ENCODE results near the gene CLDN7.

The CLDN7 gene

DNA sequence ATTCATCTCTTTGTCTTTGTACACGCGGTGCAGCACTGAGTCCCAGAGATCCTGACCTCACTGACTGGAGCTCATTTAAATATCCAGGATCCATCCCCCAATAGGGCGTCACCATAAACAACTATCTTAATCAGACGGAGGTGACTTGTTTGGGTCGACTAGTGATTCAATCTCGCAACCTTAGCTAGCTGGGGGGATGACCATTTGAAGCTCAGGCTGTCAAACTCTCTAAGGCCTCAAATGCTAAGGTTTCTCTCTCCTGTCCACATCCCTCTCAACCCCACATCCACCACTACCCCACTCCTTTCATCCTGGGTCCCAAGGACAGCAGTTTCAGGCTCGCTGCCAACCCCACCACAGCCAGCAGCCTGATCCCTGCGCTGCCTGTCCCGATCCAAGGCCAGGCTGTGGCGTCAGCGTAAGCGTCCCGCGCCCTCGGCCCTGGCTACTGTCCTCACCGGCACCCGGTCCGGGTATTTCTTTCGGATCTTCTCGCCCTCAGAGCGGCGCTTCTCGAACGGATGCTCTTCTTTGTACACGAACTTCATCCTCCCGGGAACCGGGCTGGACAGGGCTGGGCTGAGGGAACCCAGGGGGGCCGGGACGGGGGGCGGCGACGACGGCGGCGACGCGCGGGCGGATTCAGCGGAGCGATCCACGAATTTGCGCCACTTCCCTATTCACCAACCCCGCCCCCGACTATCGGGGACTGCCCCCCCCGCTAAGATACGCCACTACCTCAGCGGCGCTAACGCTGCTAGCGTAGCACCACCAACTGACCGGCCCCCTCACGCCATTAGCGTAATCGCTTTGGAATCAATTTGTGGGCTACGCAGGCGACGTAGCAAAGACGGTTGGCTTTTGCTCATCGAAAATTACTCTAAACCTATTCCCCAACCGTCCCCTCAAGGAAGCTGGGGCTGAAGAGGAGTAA, 20.2 kb downstream of the CLDN7 start, which contains the start of gene GABARAP:
Gene GABARAP, minus strand, starts transcription at position 667 of the 934 bp plus-strand sequence. Its CDS starts 119 bp downstream, at position 548.
- Histone ChIP-seq H3K4me1 (ENCODE audit: insufficient read depth, low read length, severe bottlenecking) (peaks cover 32% of the 10 kb centered on the region), H4K20me1 (ENCODE audit: insufficient read depth, low read length) (no peaks in the 10 kb centered on the region), H3K9me3 (ENCODE audit: low read length) (no peaks in the 10 kb centered on the region), H3F3A (ENCODE audit: insufficient read depth, low read length) (0 out of 2 replicates have a peak, but pooled peaks cover 10% of the 10 kb centered on the region), H3K27ac (ENCODE audit: low read depth, low read length, poor library complexity, severe bottlenecking) (peak within 1 kb of the TSS; percentile 80), H3K9me2 (ENCODE audit: low read depth, low read length) (no peaks in the 10 kb centered on the region), H3K27me3 (ENCODE audit: insufficient read depth, low read length) (no peaks in the 10 kb centered on the region), H2AFZ (ENCODE audit: low read length) (no peak within 1 kb of the TSS), H3K79me2 (ENCODE audit: insufficient read depth, low read length) (peaks cover 7% of the 10 kb centered on the region; the same call in 1 of the 2 replicates), H3K36me3 (ENCODE audit: insufficient read depth, low read length) (peaks cover 52% of the 10 kb centered on the region), H3K4me2 (ENCODE audit: low read length) (peak within 1 kb of the TSS; percentile 94), H3K9ac (ENCODE audit: low read length) (peak within 1 kb of the TSS; percentile 98), H3K4me3 (ENCODE audit: low read depth, low read length, poor library complexity, severe bottlenecking) (peak within 1 kb of the TSS; percentile 98)
- TF ChIP-seq EZH2 (IDR thresholded peaks at IDR 0.05; ENCODE audit: borderline replicate concordance, low read length) (no peak), CTCF (IDR thresholded peaks at IDR 0.05; ENCODE audit: low read length) (no peak)

DNA sequence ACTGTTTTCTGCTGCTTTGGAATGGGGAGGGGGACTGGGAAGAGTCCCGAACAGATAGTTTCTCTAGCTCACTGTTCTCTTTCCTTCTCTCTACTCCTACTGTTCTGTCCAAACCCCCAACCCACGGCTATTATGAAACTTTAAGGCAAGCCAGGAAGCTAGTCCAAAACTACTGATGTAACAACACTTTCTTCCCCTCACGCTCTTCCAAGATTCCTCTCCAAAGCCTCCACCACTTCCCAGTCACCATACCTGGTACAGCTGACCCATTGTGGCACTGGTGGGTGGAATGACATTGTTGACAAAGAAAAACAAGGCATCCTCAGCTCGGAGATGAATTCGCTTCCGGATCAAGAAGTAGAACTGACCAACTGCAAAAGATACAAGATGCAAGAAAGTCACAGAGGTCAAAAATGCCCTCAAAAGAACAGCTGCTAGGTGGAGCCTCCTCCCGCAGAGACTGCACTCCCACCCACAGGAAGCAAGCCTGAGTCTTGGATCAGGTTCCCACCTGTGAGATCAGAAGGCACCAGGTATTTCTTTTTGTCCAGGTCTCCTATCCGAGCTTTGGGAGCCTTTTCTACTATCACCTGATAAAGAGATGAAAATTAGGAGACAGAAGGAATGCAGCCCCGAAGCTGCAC, 21.1 kb downstream of the CLDN7 start:
- Histone ChIP-seq H3K79me2 (ENCODE audit: insufficient read depth, low read length) (peaks cover 7% of the 10 kb centered on the region; the same call in 1 of the 2 replicates), H3K9ac (ENCODE audit: low read length) (peak overlapping the region; percentile 98), H3K27ac (ENCODE audit: low read depth, low read length, poor library complexity, severe bottlenecking) (peak overlapping the region; percentile 80), H3K4me1 (ENCODE audit: insufficient read depth, low read length, severe bottlenecking) (peaks cover 39% of the 10 kb centered on the region), H3K4me3 (ENCODE audit: low read depth, low read length, poor library complexity, severe bottlenecking) (peak overlapping the region; percentile 98), H3F3A (ENCODE audit: insufficient read depth, low read length) (0 out of 2 replicates have a peak, but pooled peaks cover 10% of the 10 kb centered on the region), H3K9me2 (ENCODE audit: low read depth, low read length) (no peaks in the 10 kb centered on the region), H3K36me3 (ENCODE audit: insufficient read depth, low read length) (peaks cover 52% of the 10 kb centered on the region), H3K9me3 (ENCODE audit: low read length) (no peaks in the 10 kb centered on the region), H3K27me3 (ENCODE audit: insufficient read depth, low read length) (no peaks in the 10 kb centered on the region), H2AFZ (ENCODE audit: low read length) (no peak overlapping the region), H3K4me2 (ENCODE audit: low read length) (peak overlapping the region; percentile 94), H4K20me1 (ENCODE audit: insufficient read depth, low read length) (no peaks in the 10 kb centered on the region)
- TF ChIP-seq EZH2 (IDR thresholded peaks at IDR 0.05; ENCODE audit: borderline replicate concordance, low read length) (no peak), CTCF (IDR thresholded peaks at IDR 0.05; ENCODE audit: low read length) (no peak)

DNA sequence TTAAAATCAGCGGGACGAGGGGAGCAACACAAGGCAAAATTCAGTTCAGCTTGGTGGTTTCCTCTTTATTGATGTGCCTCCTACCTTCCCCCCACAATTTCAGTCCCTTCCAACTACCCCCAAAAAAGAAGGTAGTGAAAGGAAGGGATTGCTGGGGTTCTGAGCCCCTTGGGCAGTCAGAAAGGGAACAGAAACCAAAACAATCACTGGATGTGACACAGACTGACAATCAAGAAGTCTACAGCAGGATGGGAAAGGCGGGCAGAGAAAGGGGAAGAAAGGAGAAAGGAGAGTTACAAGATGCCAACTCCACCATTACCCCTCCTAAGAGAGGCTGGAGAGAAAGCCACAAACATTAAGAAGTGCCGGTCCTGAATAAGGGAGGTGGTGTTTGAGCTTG, 21.9 kb downstream of the CLDN7 start:
- Histone ChIP-seq H3K4me2 (ENCODE audit: low read length) (peak overlapping the region; percentile 94), H4K20me1 (ENCODE audit: insufficient read depth, low read length) (no peaks in the 10 kb centered on the region), H3K9me3 (ENCODE audit: low read length) (no peaks in the 10 kb centered on the region), H3K4me3 (ENCODE audit: low read depth, low read length, poor library complexity, severe bottlenecking) (peak overlapping the region; percentile 98), H3K36me3 (ENCODE audit: insufficient read depth, low read length) (peaks cover 54% of the 10 kb centered on the region), H3K27me3 (ENCODE audit: insufficient read depth, low read length) (no peaks in the 10 kb centered on the region), H3K4me1 (ENCODE audit: insufficient read depth, low read length, severe bottlenecking) (peaks cover 47% of the 10 kb centered on the region), H3K9me2 (ENCODE audit: low read depth, low read length) (no peaks in the 10 kb centered on the region), H3K27ac (ENCODE audit: low read depth, low read length, poor library complexity, severe bottlenecking) (peak overlapping the region; percentile 80), H3F3A (ENCODE audit: insufficient read depth, low read length) (0 out of 2 replicates have a peak, but pooled peaks cover 10% of the 10 kb centered on the region), H3K79me2 (ENCODE audit: insufficient read depth, low read length) (peaks cover 7% of the 10 kb centered on the region; the same call in 1 of the 2 replicates), H2AFZ (ENCODE audit: low read length) (no peak overlapping the region), H3K9ac (ENCODE audit: low read length) (peak overlapping the region; percentile 98)
- TF ChIP-seq EZH2 (IDR thresholded peaks at IDR 0.05; ENCODE audit: borderline replicate concordance, low read length) (no peak), CTCF (IDR thresholded peaks at IDR 0.05; ENCODE audit: low read length) (no peak)
